IPS DF 19.7 (cell line): ENCODE results near the gene LSM14A.
"Not testable (repeated sequence)": the region's sequence is repeated elsewhere in the genome, so short reads cannot be mapped to it uniquely, and the experiment has no call there.

Experiments
- DNase-seq: peaks from one replicate; pipeline ENCODE4 v3.0.0-alpha.2; 2013; ENCODE audit warnings: low read depth, low spot score

The LSM14A gene

DNA sequence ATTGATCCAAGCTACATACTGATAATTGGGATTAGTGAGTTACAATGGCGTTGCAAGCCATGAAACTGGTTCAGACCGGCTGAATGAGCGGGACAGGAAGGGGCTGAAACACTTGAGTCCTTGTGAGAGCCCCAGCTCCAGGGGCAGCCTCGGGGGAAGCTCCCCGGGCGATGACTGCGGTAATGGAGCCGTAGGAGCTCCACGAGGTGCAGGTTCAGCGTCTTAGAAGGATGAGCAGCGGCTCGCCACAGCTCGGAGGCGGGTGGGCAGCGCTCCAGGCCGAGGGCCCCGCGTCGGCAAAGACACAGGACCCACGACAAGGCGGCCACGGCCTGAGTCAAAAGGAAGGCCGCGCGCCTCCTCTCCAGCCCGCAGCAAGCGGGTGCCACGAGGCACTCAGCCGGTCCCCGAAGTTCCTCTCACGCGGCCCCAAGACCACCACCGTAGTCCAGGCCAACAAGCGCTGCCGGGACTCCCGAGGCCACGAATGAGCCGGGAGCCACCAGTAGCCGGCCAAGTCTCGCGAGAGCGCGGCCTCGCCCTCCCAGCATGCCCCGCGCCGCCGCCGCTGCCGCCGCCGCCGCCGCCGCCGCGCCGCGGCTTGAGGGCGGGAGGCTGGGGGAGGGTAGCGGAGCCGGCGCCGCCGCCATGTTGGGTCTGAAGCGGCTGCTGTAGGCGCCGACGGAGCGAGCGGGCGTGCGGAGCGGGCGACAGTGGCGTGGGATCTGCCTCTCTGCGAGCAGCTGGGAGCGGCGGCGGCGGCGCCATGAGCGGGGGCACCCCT lies at the start of gene LSM14A:
TSS of gene LSM14A (plus strand) at position 628 of the 784 bp plus-strand sequence. CDS start at position 767, 139 bp downstream.
- DNase-seq: peak; percentile 64

DNA sequence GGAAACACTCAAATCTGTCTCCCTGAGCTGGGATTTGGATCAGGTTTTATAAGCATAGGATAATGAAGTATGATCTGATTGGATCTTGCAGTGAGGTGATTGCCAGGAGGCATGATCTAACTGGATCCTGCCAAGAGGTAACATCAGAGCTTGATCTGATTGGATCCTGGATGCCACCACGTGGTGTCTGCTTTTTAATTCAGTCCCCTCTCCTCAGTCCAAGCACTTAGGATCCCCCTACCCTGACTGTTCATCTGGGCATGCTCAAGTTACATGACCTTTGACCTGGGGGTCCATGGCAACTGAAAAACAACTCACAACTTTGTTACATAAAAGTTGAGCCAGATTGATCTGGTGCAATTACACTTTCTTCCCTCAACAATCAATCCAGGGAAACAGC lies 47.5 kb upstream of the LSM14A start:
- no peak for DNase-seq

DNA sequence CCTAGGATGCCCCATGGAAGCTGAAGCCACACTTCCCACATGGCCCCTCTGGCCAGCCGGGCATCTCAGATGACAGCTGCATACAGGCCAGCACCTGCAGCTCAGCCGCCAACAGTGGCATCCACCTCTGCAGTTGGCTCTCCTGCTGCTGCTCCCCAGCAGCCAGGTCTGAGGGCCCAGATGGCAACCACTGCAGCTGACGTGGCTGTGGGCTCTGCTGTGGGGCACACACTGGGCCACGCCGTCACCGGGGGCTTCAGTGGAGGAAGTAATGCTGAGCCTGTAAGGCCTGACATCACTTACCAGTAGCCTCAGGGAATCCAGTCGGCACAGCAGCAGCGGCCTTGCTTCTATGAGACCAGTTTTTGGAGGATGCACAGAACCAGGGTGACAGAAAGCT lies 45.3 kb upstream of the LSM14A start:
- no peak for DNase-seq

DNA sequence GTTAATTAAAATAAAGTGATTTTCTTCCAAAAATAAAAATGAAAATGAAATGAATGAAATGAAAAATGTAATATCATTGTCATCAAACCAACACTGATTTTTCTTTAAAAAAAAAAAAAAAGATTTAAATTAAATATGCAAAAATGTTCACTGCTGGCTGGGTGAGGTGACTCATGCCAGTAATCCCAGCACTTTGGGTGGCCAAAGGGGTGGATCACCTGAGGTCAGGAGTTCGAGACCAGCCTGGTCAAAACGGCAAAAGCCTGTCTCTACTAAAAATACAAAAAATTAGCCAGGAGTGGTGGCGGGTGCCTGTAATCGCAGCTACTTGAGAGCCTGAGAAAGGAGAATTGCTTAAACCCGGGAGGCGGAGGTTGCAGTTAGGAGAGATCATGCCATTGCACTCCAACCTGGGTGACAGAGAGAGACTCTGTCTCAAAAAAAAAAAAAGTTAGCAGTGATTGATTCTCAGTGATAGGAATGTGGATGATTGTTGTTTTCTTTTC lies 44.6 kb upstream of the LSM14A start:
- no peak for DNase-seq

DNA sequence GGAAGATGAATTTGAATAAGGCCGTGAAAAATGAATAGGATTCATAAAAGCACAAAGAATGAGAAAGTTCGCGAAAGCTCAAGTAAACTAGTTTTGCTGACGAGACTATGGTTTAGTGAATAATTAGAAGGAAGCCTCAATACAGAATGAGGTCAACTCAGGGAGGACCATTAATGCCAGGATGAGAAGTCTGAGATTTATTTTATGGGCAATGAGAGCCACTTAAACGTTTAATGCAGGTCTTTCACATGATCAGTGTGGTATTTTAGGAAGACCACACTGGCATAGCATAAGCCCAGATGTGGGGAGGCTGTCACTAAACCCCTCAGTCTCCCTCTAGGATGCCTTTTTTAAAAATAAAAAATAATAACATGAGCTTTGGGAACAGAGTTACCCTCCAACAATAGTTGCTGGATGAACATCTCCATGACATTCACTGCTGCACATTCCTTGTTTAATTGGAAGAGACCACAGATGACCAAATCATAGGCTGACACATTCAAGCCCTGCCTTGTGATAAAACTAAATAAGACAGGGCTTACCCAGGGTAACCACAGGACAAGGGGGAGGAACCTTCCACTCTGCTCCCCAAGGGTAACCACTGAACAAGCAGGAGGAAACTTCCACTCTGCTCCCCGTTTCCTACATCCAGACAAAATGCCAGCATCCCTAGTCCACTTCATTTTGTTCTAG lies 43.6 kb upstream of the LSM14A start:
- no peak for DNase-seq

DNA sequence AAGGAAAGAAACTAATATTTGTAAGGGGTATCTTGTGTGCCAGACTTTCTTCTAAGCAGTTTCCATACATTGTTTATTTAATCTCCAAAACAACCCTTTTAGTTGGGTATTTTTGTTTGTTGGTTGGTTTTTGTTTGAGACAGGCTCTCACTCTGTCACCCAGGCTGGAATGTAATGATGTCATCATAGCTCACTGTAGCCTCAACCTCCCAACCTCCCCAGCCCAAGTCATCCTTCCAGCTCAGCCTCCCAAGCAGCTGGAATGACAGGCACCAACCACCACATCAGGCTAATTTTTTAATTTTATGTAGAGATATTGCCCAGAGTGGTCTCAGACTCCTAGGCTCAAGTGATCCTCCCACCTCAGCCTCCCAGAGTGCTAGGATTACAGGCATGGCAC lies 41.2 kb upstream of the LSM14A start:
- no peak for DNase-seq

DNA sequence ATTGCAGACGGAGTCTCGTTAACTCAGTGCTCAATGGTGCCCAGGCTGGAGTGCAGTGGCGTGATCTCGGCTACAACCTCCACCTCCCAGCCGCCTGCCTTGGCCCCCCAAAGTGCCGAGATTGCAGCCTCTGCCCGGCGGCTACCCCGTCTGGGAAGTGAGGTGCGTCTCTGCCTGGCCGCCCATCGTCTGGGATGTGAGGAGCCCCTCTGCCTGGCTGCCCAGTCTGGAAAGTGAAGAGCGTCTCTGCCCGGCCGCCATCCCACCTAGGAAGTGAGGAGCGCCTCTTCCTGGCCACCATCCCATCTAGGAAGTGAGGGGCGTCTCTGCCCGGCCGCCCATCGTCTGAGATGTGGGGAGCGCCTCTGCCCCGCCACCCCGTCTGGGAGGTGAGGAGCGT lies 40.2 kb upstream of the LSM14A start:
- DNase-seq: not testable (repeated sequence)

DNA sequence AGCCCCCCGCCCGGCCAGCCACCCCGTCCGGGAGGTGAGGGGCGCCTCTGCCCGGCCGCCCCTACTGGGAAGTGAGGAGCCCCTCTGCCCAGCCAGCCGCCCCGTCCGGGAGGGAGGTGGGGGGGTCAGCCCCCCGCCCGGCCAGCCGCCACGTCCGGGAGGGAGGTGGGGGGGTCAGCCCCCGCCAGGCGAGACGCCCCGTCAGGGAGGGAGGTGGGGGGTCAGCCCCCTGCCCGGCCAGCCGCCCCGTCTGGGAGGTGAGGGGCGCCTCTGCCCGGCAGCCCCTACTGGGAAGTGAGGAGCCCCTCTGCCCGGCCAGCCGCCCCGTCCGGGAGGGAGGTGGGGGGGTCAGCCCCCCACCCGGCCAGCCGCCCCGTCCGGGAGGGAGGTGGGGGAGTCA lies 39.6 kb upstream of the LSM14A start:
- DNase-seq: not testable (repeated sequence)

DNA sequence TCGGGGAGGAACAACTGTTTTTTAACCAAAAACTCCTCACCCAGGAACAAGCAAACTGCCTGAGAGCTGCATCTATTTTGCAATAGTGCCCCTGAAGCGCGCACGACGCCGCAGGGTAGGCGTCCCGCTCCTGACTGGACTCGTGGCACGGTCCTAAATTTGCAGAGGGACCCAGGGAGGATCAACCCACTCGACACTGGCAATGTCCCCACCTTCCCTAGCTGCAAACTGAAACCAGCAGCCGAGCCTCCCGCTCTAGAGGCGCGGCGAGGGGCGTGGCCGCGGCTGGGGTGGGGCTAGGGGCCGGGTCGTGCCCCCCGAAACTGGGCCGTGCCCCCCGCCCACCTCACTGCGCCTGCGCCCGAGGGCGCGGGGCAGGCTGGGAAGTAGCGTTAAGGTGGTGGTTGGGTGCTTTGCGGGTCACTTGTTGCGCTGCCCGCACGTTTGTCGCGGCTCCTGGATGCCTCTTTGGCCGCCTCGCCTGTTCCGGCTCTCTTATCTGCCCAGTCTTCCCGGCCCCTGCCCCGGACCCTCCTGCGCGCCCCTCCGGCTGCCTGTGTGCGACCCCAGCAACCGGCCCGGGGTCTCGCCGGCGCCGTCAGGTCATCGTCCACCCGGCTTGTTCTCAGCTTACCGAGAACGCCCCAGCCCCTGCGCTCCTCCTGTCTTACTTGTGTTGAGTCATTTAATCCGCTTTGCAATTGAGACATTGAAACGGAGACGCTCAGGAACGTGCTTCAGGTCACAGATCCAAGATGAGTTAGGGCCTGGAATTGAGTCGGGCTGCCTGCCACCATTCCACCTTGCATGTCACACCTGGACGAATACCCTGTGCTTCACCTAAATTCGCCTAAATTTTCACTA lies 37.9 kb upstream of the LSM14A start:
- DNase-seq: no peak

DNA sequence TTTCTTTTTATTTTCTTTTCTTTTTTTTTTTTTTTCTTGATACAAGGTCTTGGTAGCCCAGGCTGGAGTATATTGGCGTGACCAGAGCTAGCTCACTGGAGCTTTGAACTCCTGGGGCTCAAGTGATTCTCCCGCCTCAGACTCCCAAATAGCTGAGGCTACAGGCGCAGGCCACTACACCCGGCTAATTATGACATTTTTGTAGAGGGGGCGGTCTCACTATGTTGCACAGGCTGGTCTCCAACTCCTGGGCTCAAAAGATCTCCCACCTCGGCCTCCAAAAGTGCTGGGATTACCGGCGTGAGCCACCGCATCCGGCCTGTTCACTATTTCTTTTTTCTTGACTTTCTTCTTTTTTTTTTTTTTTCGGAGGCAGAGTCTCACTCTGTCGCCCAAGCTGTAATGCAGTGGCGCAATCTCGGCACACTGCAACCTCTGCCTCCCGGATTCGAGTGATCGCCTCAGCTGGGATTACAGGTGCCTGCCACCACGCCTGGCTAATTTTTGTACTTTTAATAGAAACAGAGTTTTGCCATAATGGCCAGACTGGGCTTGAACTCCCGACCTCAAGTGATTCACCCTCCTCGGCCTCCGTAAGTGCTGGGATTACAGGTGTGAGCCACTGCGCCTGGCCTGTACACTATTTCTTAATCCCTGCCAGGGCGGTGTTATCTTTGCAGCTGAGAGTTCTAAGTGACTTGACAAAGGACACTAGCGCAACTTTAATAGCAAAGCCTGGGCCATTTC lies 37.1 kb upstream of the LSM14A start:
- no peak for DNase-seq

DNA sequence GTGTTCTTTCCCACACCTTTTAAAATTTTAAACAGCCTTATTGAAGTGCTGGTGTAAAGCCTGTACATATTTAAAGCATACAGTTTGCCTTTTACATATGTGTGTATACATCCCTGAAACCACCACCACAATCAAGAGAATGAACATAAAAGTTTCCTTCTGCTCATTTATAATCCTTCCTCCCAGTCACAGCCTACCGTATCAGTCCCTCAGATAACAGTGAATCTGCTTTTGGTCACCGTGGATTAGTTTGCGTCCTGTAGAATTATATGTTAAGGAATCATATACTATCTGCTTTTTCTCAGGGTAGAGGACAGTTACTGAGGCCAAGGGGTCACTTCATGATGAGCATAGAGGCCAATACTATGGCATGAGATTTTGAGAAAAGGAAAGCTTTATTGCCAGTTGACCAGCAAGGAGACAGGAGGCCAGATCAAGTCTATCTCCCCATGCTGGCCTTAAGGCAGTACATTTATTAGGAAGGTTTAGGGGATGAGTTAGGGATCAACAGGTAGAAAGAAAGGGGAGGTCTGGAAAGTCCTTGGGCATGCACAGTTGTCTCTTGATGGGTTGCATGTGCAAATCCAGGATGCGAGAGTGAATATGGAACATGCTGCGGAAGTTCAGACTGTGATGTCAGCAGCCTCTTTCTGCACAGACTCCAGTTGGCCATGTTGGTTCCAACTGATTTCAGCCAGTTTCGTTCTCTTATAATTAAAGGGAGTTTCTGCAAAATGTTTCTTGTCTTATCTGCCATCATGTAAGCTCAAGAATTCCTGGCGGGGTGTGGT lies 36.3 kb upstream of the LSM14A start:
- DNase-seq: no peak

DNA sequence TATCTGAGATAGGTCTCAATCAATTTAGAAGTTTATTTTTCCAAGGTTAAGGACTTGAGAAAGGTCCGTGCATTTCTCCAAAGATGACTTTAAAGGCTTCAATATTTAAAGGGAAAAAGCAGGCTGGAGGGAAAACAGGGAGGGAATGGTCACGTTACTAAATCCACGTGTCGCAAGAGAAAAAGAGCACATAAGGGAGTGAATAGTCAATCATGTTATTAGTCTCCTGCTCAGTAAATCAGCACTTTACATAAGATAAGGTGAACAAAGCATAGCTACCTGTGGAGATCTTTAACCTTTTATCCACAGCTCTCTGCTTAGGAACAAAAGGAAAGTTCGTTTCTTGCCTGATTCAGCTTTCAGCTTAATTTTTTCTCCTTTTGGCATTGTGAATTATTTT lies 31.3 kb upstream of the LSM14A start:
- DNase-seq: no peak

DNA sequence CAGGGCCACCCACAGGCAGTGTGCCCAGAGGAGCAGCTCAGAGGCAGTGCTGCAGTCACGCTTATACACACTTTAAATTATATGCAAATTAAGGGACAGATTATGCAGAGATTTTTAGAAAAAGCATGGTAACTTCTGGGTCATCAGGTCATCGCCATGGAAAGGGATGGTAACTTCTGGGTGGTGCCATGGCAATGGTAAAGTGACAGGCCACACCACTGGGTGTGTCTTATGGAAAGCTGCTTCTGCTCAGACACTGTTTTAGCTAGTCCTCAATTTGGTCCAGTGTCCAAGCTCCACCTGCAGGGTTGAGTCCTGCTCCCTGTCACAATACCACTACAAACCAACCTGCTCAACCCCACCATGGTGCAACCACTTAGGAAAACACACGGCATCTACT lies 29.9 kb upstream of the LSM14A start:
- DNase-seq: no peak

DNA sequence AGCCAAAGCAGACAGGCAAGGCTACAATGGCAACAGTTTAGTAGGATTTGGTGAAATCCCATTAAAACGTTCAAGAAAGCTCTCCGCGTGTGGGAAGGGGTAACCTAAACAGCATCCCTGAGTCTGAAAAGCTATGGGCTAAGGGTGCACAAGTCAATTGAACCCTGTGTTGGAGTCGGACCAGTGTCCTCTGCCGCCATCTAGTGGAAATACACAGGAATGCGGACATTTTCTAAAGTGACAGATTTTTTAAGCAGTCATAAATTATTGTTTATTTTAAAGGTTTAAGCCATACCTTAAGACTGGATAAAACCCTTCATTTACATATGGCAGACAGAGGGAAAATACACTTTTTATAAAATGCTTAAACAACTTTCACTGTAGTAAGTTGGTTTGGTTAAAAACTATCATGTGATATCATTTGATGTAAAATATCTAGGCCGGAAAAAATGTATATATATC lies 26.5 kb upstream of the LSM14A start:
- no peak for DNase-seq

DNA sequence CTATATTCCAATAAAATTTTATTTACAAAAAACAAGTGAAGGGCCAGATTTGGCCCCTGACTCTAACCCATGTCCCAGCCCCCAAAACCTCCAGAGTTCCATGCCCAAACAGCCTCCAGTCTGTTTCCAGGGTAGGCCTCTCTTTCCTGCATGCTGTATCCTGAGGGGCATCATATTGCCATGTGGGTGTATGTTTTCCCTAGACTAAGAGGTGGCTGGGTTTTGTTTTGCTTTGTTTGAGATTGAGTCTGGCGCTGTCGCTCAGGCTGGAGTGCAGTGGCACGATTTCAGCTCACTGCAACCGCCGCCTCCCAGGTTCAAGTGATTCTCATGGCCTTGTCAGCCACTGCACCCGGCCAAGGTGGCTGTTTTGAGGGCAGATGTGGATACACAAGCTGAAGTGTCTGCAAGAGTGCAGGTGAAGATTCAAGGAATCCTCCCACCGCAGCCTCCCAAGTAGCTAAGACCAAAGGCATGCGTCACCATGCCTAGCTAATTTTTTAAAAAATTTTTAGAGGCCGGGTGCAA lies 23.6 kb upstream of the LSM14A start:
- no peak for DNase-seq

DNA sequence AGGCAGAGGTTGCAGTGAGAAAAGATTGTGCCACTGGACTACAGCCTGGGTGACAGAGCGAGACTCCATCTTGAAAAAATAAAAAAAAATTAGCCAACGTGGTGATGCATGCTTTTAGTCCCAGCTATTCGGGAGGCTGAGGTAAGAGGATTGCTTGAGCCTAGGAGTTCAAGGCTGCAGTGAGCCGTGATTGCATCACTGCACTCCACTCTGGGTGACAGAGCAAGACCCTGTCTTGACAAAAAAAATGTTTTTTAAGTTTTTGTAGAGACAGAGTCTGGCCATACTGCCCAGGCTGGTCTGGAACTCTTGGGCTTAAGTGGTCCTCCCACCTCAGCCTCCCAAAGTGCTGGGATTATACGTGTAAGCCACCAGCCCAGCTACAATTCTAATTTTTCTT lies 22.4 kb upstream of the LSM14A start:
- no peak for DNase-seq

DNA sequence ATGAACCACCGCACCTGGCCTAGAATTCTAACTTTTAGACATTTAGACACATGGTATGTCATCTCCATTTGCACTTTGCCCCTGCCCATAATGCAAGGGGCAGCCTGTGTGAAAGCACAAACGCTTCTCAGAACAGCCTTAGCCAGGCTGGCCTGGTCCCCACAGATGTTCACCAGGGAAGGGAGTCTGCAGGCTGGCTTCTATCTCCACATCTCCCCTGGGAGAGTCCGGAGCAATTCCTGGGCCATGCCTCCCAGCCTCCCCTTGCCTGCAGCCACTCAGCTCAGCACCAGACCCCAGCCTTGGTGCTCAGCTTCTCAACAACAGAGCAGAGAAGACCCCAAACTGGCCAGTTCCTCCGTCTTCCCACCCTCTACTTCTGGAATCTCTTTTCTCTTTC lies 21.7 kb upstream of the LSM14A start:
- DNase-seq: no peak

DNA sequence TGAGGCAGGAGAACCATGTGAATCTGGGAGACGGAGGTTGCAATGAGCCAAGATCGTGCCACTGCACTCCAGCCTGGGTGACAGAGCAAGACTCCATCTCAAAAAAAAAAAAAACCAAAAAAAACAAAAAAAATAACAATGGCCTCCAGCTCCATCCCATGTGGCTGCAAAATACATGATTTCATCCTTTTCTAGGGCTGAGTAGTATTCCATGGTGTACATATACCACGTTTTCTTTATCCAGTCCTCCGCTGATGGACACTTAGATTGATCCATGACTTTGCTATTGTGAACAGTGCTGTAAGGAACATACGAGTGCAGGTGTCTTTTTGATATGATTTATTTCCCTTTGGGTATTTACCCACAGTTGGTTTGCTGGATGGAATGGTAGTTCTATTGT lies 20.9 kb upstream of the LSM14A start:
- DNase-seq: no peak

DNA sequence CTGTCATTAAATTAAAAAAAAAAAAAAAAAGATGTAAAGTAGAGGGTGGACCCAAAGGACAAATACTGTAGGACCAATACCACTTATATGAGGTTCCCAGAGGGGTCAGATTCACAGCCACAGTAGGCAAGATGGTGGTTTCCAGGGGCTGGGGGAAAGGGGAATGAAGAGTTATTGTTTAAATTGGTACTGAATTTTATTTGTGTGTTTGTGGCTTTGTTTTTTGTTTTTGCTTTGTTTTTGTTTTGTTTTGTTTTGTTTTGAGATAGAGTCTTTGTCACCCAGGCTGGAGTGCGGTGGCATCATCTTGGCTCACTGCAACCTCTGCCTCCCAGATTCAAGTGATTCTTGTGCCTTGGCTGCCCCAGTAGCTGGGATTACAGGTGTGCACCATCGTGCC lies 17.9 kb upstream of the LSM14A start:
- DNase-seq: no peak

DNA sequence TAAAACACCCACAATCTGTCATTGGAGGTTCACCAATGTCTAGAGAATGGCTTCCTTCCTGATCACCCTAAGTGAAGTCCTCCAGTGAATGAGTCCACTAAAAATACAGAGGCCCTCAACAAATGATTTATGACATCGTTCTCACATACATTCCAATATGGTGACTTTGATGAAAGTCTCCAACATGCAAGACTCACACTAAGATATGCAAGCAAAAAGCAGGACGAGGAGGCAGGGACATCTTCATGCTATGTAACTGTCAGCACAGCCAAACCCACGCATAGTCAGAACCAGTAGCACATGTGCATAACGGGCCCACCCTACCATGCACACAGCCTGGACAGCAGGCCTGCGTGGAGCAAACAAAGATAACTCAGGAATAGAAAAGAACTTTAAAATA lies 16.6 kb upstream of the LSM14A start:
- DNase-seq: no peak
